BE2C (cell line): ENCODE results near the gene ODF4.

ENCODE experiments used
- DNase-seq: peaks from one replicate; pipeline ENCODE4 v3.0.0-alpha.2; 2020
- H3K27me3 ChIP-seq: fragments of 250-450 bp; sonication (Bioruptor Pico); 2 replicates; pipeline ENCODE4 v1.5.1; 2020; ENCODE audit warnings: mild to moderate bottlenecking
- H3K36me3 ChIP-seq: fragments of 250-450 bp; sonication (Bioruptor Pico); 2 replicates; pipeline ENCODE4 v1.5.1; 2020; ENCODE audit warnings: mild to moderate bottlenecking
- H3K4me1 ChIP-seq: fragments of 250-450 bp; sonication (Bioruptor Pico); 2 replicates; pipeline ENCODE4 v1.5.1; 2020
- H3K4me3 ChIP-seq: 2 replicates; pipeline ENCODE4 v1.5.1; 2011; ENCODE audit warnings: low read depth, low read length
- H3K9me3 ChIP-seq: fragments of 250-450 bp; sonication (Bioruptor Pico); 2 replicates; pipeline ENCODE4 v1.5.1; 2020
- CTCF ChIP-seq: IDR thresholded peaks from 2 replicates; pipeline ENCODE4 v1.5.1; 2012; ENCODE audit warnings: mild to moderate bottlenecking, low read depth, low read length

The ODF4 gene

DNA sequence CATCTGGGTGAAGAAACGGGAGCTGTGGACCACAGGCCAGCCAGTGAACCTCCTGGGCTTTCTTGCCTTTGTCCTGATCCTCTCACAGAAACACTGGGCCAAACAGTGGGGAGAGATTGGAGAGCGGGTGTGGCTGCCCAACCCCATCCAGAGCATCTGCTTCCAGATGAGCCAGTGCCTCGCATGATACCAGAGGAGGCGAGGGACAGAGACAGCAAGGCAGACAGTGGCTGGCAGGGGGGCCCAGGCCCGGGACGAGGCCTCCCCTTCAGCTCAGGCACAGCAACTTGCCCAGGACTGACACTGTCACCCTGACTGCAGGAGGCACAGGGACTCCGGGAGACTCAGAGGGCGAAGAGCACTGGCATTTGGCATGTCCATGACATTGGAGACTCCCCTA lies 17.6 kb upstream of the ODF4 start:
- Histone ChIP-seq H3K4me1 (no peaks in the 10 kb centered on the region), H3K36me3 (no peaks in the 10 kb centered on the region), H3K9me3 (no peaks in the 10 kb centered on the region), H3K4me3 (no peak overlapping the region), H3K27me3 (no peaks in the 10 kb centered on the region; the same call in 1 of the 2 replicates)
- TF ChIP-seq CTCF, result no peak
- DNase-seq, result no peak

GRCh38 chr17:8324132-8324531 lies 15.5 kb upstream of the ODF4 start:
- no peak overlapping the region for H3K4me3 ChIP-seq
- no peaks in the 10 kb centered on the region for H3K9me3 ChIP-seq
- TF ChIP-seq CTCF, result no peak
- H3K27me3 ChIP-seq, result no peaks in the 10 kb centered on the region
- no peaks in the 10 kb centered on the region for H3K36me3 ChIP-seq
- H3K4me1 ChIP-seq, result no peaks in the 10 kb centered on the region
- DNase-seq, result no peak

GRCh38 chr17:8324923-8325322 lies 14.7 kb upstream of the ODF4 start:
- DNase-seq, result no peak
- no peaks in the 10 kb centered on the region for H3K27me3 ChIP-seq

GRCh38 chr17:8326511-8327302 lies 12.9 kb upstream of the ODF4 start:
- no peak for TF ChIP-seq CTCF
- Histone ChIP-seq H3K4me1 (no peaks in the 10 kb centered on the region), H3K27me3 (no peaks in the 10 kb centered on the region), H3K9me3 (no peaks in the 10 kb centered on the region), H3K36me3 (no peaks in the 10 kb centered on the region), H3K4me3 (peak overlapping the region; percentile 58)
- peak; percentile 34 for DNase-seq

More at GRCh38 chr17:8324923-8325322, 14.7 kb upstream of the ODF4 start:
- Histone ChIP-seq H3K4me3 (no peak overlapping the region), H3K9me3 (no peaks in the 10 kb centered on the region), H3K4me1 (no peaks in the 10 kb centered on the region), H3K36me3 (no peaks in the 10 kb centered on the region)
- TF ChIP-seq CTCF, result no peak

DNA sequence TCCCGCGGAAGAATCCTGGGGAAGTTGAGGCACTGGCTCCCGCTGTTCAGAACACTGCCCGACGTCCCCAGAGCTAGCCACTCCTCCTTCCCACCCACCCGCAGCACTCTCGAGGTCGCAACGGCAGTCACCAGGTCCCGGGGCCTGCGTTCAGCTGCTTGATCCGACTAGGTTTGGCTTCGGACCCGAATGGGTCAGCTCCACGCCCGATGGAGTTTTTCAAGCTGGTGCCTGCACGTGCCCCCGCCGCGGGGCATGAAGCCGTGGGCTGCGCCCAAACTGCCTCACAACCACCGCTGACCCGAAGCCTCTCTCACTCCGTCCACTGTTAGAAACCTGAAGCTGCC lies 12.4 kb upstream of the ODF4 start:
- no peak for DNase-seq
- no peak for TF ChIP-seq CTCF
- no peaks in the 10 kb centered on the region for H3K9me3 ChIP-seq
- no peaks in the 10 kb centered on the region for H3K4me1 ChIP-seq
- peak overlapping the region; percentile 58 for H3K4me3 ChIP-seq
- no peaks in the 10 kb centered on the region for H3K36me3 ChIP-seq
- no peaks in the 10 kb centered on the region for H3K27me3 ChIP-seq

GRCh38 chr17:8332128-8332527 lies 7.5 kb upstream of the ODF4 start:
- Histone ChIP-seq H3K27me3 (no peaks in the 10 kb centered on the region), H3K36me3 (no peaks in the 10 kb centered on the region), H3K9me3 (no peaks in the 10 kb centered on the region), H3K4me3 (no peak overlapping the region), H3K4me1 (no peaks in the 10 kb centered on the region)
- TF ChIP-seq CTCF, result no peak
- DNase-seq, result no peak
